ENCODE measurements around the gene SLC38A3.

SLC38A3 gene

GRCh38 chr3:50157827-50158529, 47.1 kb upstream of the SLC38A3 start:
- Histone ChIP-seq H3K9me3 (ENCODE audit: insufficient read depth, low read depth, low read length) (peaks cover 4% of the 10 kb centered on the region), H2BK12ac (ENCODE audit: low read length) (no peak overlapping the region), H3K18ac (ENCODE audit: low read length) (no peak overlapping the region), H3K27ac (ENCODE audit: low read depth, low read length) (no peak overlapping the region), H4K12ac (ENCODE audit: low read depth, low read length) (no peak overlapping the region), H3K4me2 (ENCODE audit: low read length) (no peak overlapping the region), H4K91ac (ENCODE audit: low read depth, low read length) (no peak overlapping the region), H2BK5ac (ENCODE audit: low read depth, low read length, poor library complexity) (no peak overlapping the region), H3K4ac (ENCODE audit: low read depth, low read length) (no peak overlapping the region), H3K36me3 (ENCODE audit: control insufficient read depth in 1 of 2, insufficient read depth in 2 of 2, low read length in 2 of 2) (peaks cover 19 to 23% of the 10 kb centered on the region in 2 experiments), H2AFZ (ENCODE audit: insufficient read depth, low read length, poor library complexity) (no peak overlapping the region), H3K4me1 (ENCODE audit: control insufficient read depth in 1 of 2, insufficient read depth in 2 of 2, low read length in 2 of 2) (peaks cover 15 to 28% of the 10 kb centered on the region in 2 experiments), H2BK120ac (ENCODE audit: insufficient read depth, low read length, poor library complexity) (no peak overlapping the region), H3K79me1 (ENCODE audit: low read length) (peaks cover 9% of the 10 kb centered on the region), H3K4me3 (ENCODE audit: low read depth, low read length) (no peak overlapping the region), H3K79me2 (ENCODE audit: control insufficient read depth, insufficient read depth, low read length, poor library complexity) (peaks cover 5% of the 10 kb centered on the region), H4K8ac (ENCODE audit: low read depth, low read length) (no peak overlapping the region), H3K27me3 (ENCODE audit: insufficient read depth, low read length) (no peaks in the 10 kb centered on the region), H3K9ac (ENCODE audit: low read length) (no peak overlapping the region), H3K14ac (ENCODE audit: low read length) (no peak overlapping the region), H2AK5ac (ENCODE audit: low read length) (no peak overlapping the region), H3K23ac (ENCODE audit: low read length) (no peak overlapping the region)
- DNase-seq = no peak
- WGBS (ENCODE audit: extremely low coverage, insufficient coverage, insufficient read length) = no CpG with 5 or more reads among the region's 12 CpGs

GRCh38 chr3:50158530-50159146, 46.4 kb upstream of the SLC38A3 start:
- no peak overlapping the region for H3K18ac ChIP-seq (ENCODE audit: low read length)
- no peak overlapping the region for H3K14ac ChIP-seq (ENCODE audit: low read length)
- no peak overlapping the region for H4K12ac ChIP-seq (ENCODE audit: low read depth, low read length)
- H3K27me3 ChIP-seq (ENCODE audit: insufficient read depth, low read length) = no peaks in the 10 kb centered on the region
- no peak overlapping the region for H2BK5ac ChIP-seq (ENCODE audit: low read depth, low read length, poor library complexity)
- H3K23ac ChIP-seq (ENCODE audit: low read length) = no peak overlapping the region
- H2BK120ac ChIP-seq (ENCODE audit: insufficient read depth, low read length, poor library complexity) = no peak overlapping the region
- H4K8ac ChIP-seq (ENCODE audit: low read depth, low read length) = no peak overlapping the region
- H3K4me3 ChIP-seq (ENCODE audit: low read depth, low read length) = no peak overlapping the region
- H3K79me2 ChIP-seq (ENCODE audit: control insufficient read depth, insufficient read depth, low read length, poor library complexity) = peaks cover 5% of the 10 kb centered on the region
- H4K91ac ChIP-seq (ENCODE audit: low read depth, low read length) = no peak overlapping the region
- H2AK5ac ChIP-seq (ENCODE audit: low read length) = no peak overlapping the region
- no peak overlapping the region for H3K4ac ChIP-seq (ENCODE audit: low read depth, low read length)
- peaks cover 4% of the 10 kb centered on the region for H3K9me3 ChIP-seq (ENCODE audit: insufficient read depth, low read depth, low read length)
- no peak overlapping the region for H3K27ac ChIP-seq (ENCODE audit: low read depth, low read length)
- no peak overlapping the region for H3K4me2 ChIP-seq (ENCODE audit: low read length)
- DNase-seq = no peak
- no CpG with 5 or more reads among the region's 10 CpGs for WGBS (ENCODE audit: extremely low coverage, insufficient coverage, insufficient read length)
- no peak overlapping the region for H2AFZ ChIP-seq (ENCODE audit: insufficient read depth, low read length, poor library complexity)
- peaks cover 19 to 25% of the 10 kb centered on the region in 2 experiments for H3K36me3 ChIP-seq (ENCODE audit: control insufficient read depth in 1 of 2, insufficient read depth in 2 of 2, low read length in 2 of 2)
- H3K9ac ChIP-seq (ENCODE audit: low read length) = peak overlapping the region; percentile 17
- H2BK12ac ChIP-seq (ENCODE audit: low read length) = no peak overlapping the region
- peaks cover 15 to 28% of the 10 kb centered on the region in 2 experiments for H3K4me1 ChIP-seq (ENCODE audit: control insufficient read depth in 1 of 2, insufficient read depth in 2 of 2, low read length in 2 of 2)
- peaks cover 9% of the 10 kb centered on the region for H3K79me1 ChIP-seq (ENCODE audit: low read length)

- peaks cover 4% of the 10 kb centered on the region for H3K9me3 ChIP-seq (ENCODE audit: insufficient read depth, low read depth, low read length)
- peaks cover 21 to 25% of the 10 kb centered on the region in 2 experiments for H3K36me3 ChIP-seq (ENCODE audit: control insufficient read depth in 1 of 2, insufficient read depth in 2 of 2, low read length in 2 of 2)
- peaks cover 9% of the 10 kb centered on the region for H3K79me1 ChIP-seq (ENCODE audit: low read length)
- no peak overlapping the region for H3K27ac ChIP-seq (ENCODE audit: low read depth, low read length)
- no peak overlapping the region for H2AFZ ChIP-seq (ENCODE audit: insufficient read depth, low read length, poor library complexity)
- H3K23ac ChIP-seq (ENCODE audit: low read length) = no peak overlapping the region
- no peak for DNase-seq
- no peak overlapping the region for H4K8ac ChIP-seq (ENCODE audit: low read depth, low read length)
- no peak overlapping the region for H2AK5ac ChIP-seq (ENCODE audit: low read length)
- no peak overlapping the region for H3K4ac ChIP-seq (ENCODE audit: low read depth, low read length)
- no peak overlapping the region for H3K9ac ChIP-seq (ENCODE audit: low read length)
- H3K14ac ChIP-seq (ENCODE audit: low read length) = no peak overlapping the region
- H3K4me2 ChIP-seq (ENCODE audit: low read length) = no peak overlapping the region
- H3K18ac ChIP-seq (ENCODE audit: low read length) = no peak overlapping the region
- peaks cover 5% of the 10 kb centered on the region for H3K79me2 ChIP-seq (ENCODE audit: control insufficient read depth, insufficient read depth, low read length, poor library complexity)
- no peak overlapping the region for H2BK12ac ChIP-seq (ENCODE audit: low read length)
- H4K12ac ChIP-seq (ENCODE audit: low read depth, low read length) = no peak overlapping the region
- no peaks in the 10 kb centered on the region for H3K27me3 ChIP-seq (ENCODE audit: insufficient read depth, low read length)
- H2BK120ac ChIP-seq (ENCODE audit: insufficient read depth, low read length, poor library complexity) = no peak overlapping the region
- WGBS (ENCODE audit: extremely low coverage, insufficient coverage, insufficient read length) = no CpG with 5 or more reads among the region's 7 CpGs
- H3K4me3 ChIP-seq (ENCODE audit: low read depth, low read length) = no peak overlapping the region
- H2BK5ac ChIP-seq (ENCODE audit: low read depth, low read length, poor library complexity) = no peak overlapping the region
- H4K91ac ChIP-seq (ENCODE audit: low read depth, low read length) = no peak overlapping the region
- peaks cover 12 to 23% of the 10 kb centered on the region in 2 experiments for H3K4me1 ChIP-seq (ENCODE audit: control insufficient read depth in 1 of 2, insufficient read depth in 2 of 2, low read length in 2 of 2)
Observed at GRCh38 chr3:50160561-50160983, 44.5 kb upstream of the SLC38A3 start.

- Histone ChIP-seq H4K91ac (ENCODE audit: low read depth, low read length) (no peak overlapping the region), H3K4me1 (ENCODE audit: control insufficient read depth in 1 of 2, insufficient read depth in 2 of 2, low read length in 2 of 2) (peaks cover 12 to 23% of the 10 kb centered on the region in 2 experiments), H3K23ac (ENCODE audit: low read length) (no peak overlapping the region), H2BK5ac (ENCODE audit: low read depth, low read length, poor library complexity) (no peak overlapping the region), H3K79me1 (ENCODE audit: low read length) (peaks cover 7% of the 10 kb centered on the region), H3K27me3 (ENCODE audit: insufficient read depth, low read length) (no peaks in the 10 kb centered on the region), H3K4me3 (ENCODE audit: low read depth, low read length) (no peak overlapping the region), H3K9ac (ENCODE audit: low read length) (no peak overlapping the region), H3K4ac (ENCODE audit: low read depth, low read length) (no peak overlapping the region), H3K9me3 (ENCODE audit: insufficient read depth, low read depth, low read length) (peaks cover 4% of the 10 kb centered on the region), H3K14ac (ENCODE audit: low read length) (no peak overlapping the region), H4K12ac (ENCODE audit: low read depth, low read length) (no peak overlapping the region), H3K79me2 (ENCODE audit: control insufficient read depth, insufficient read depth, low read length, poor library complexity) (peaks cover 2% of the 10 kb centered on the region), H2AFZ (ENCODE audit: insufficient read depth, low read length, poor library complexity) (no peak overlapping the region), H4K8ac (ENCODE audit: low read depth, low read length) (no peak overlapping the region), H2AK5ac (ENCODE audit: low read length) (no peak overlapping the region), H3K18ac (ENCODE audit: low read length) (no peak overlapping the region), H2BK12ac (ENCODE audit: low read length) (no peak overlapping the region), H3K27ac (ENCODE audit: low read depth, low read length) (no peak overlapping the region), H3K36me3 (ENCODE audit: control insufficient read depth in 1 of 2, insufficient read depth in 2 of 2, low read length in 2 of 2) (peaks cover 21 to 25% of the 10 kb centered on the region in 2 experiments), H3K4me2 (ENCODE audit: low read length) (no peak overlapping the region), H2BK120ac (ENCODE audit: insufficient read depth, low read length, poor library complexity) (no peak overlapping the region)
- no CpG with 5 or more reads among the region's 13 CpGs for WGBS (ENCODE audit: extremely low coverage, insufficient coverage, insufficient read length)
- DNase-seq = no peak
Observed at GRCh38 chr3:50161320-50161719, 43.8 kb upstream of the SLC38A3 start.
